IMR-90 (cell line): ENCODE results near the gene MUCL3. TPM values are rescaled to one million over a fixed set of nuclear protein-coding genes. Genes with fewer than 3 reads are reported as not detected.

Experiments used
- ATAC-seq: fragments of 200-7000 bp; cut with Tn5 transposase; 2 replicates; pipeline ENCODE4 v1.9.1; 2020; ENCODE audit warnings: low read depth, mild to moderate bottlenecking, moderate library complexity
- BruUV-seq: library from RNA; stranded (reverse); fragments of 400-500 nt; replicated peaks from 2 replicates; lab custom pipeline; 2021; lab: Mats Ljungman, UMichigan
- CTCF ChIA-PET: fragments of 300-600 bp; formaldehyde crosslinking; extraction: SDS; loops from one replicate; lab custom pipeline; 2021; ENCODE audit warnings: antibody characterized with exemption; lab: Yijun Ruan, JAX
- POLR2A ChIA-PET: fragments of 300-600 bp; sonication (Branson Sonifier 250); formaldehyde crosslinking; loops from one replicate; lab custom pipeline; 2022; ENCODE audit warnings: antibody characterized with exemption; ENCODE audit not compliant: unreplicated experiment; lab: Charles Lee
- DNase-seq: peaks from one replicate; pipeline ENCODE4 v3.0.0; 2013
- H2AFZ ChIP-seq: replicated peaks from 2 replicates; pipeline ENCODE3; 2013; ENCODE audit warnings: low read length, mild to moderate bottlenecking; ENCODE audit not compliant: poor library complexity
- H2AK5ac ChIP-seq: 2 replicates; pipeline ENCODE4 v1.6.1; 2013; ENCODE audit warnings: low read depth, low read length, inconsistent platforms
- H2AK9ac ChIP-seq: replicated peaks from 2 replicates; pipeline ENCODE3; 2013; ENCODE audit warnings: mild to moderate bottlenecking, low read depth, low read length, moderate library complexity; ENCODE audit not compliant: poor library complexity
- H2BK120ac ChIP-seq: 2 replicates; pipeline ENCODE4 v1.6.1; 2013; ENCODE audit warnings: low read depth, low read length, inconsistent platforms
- H2BK15ac ChIP-seq: 3 replicates; pipeline ENCODE4 v1.6.1; 2013; ENCODE audit warnings: low read depth, low read length, inconsistent platforms
- H2BK20ac ChIP-seq: 2 replicates; pipeline ENCODE4 v1.6.1; 2013; ENCODE audit warnings: low read depth, mild to moderate bottlenecking, inconsistent platforms, low read length, moderate library complexity
- H2BK5ac ChIP-seq: 2 replicates; pipeline ENCODE4 v1.6.1; 2013; ENCODE audit warnings: mild to moderate bottlenecking, low read depth, low read length, inconsistent platforms; ENCODE audit not compliant: poor library complexity, severe bottlenecking
- H3K14ac ChIP-seq: replicated peaks from 2 replicates; pipeline ENCODE4 v1.6.1; 2013; ENCODE audit warnings: low read depth, low read length, inconsistent platforms
- H3K18ac ChIP-seq: 2 replicates; pipeline ENCODE4 v1.6.1; 2013; ENCODE audit warnings: low read depth, low read length, control low read depth
- H3K23ac ChIP-seq: 2 replicates; pipeline ENCODE4 v1.6.1; 2013; ENCODE audit warnings: low read depth, low read length, inconsistent platforms
- H3K27ac ChIP-seq: 2 replicates; pipeline ENCODE4 v1.5.1; 2013; ENCODE audit warnings: mild to moderate bottlenecking, control low read depth, low read length; ENCODE audit not compliant: insufficient read depth
- H3K27me3 ChIP-seq: 2 replicates; pipeline ENCODE4 v1.6.1; 2013; ENCODE audit warnings: low read length; ENCODE audit not compliant: control insufficient read depth, insufficient read depth
- H3K36me3 ChIP-seq: 2 replicates; pipeline ENCODE4 v1.6.1; 2013; ENCODE audit warnings: low read length, mixed read lengths; ENCODE audit not compliant: control insufficient read depth, insufficient read depth
- H3K4ac ChIP-seq: 2 replicates; pipeline ENCODE4 v1.6.1; 2013; ENCODE audit warnings: low read depth, low read length, inconsistent platforms
- H3K4me1 ChIP-seq: 2 replicates; pipeline ENCODE4 v1.6.1; 2013; ENCODE audit warnings: low read length, mixed read lengths; ENCODE audit not compliant: control insufficient read depth, insufficient read depth
- H3K4me2 ChIP-seq: 2 replicates; pipeline ENCODE4 v1.6.1; 2013; ENCODE audit warnings: low read depth, mild to moderate bottlenecking, control low read depth, low read length, moderate library complexity
- H3K4me3 ChIP-seq: 2 replicates; pipeline ENCODE4 v1.5.1; 2013; ENCODE audit warnings: low read depth, mild to moderate bottlenecking, control low read depth, low read length, moderate library complexity; ENCODE audit not compliant: insufficient read depth
- H3K56ac ChIP-seq: 2 replicates; pipeline ENCODE4 v1.6.1; 2013; ENCODE audit warnings: low read length, inconsistent platforms; ENCODE audit not compliant: insufficient read depth; ENCODE audit errors: extremely low read depth
- H3K79me1 ChIP-seq, 2 experiments: 2 replicates each; pipeline ENCODE4 v1.6.1; 2013; ENCODE audit warnings: low read length in 2 of 2, inconsistent platforms in 1 of 2, low read depth in 1 of 2
- H3K9ac ChIP-seq: 2 replicates; pipeline ENCODE4 v1.6.1; 2013; ENCODE audit warnings: low read depth, low read length, control low read depth
- H3K9me1 ChIP-seq: 2 replicates; pipeline ENCODE4 v1.6.1; 2013; ENCODE audit warnings: low read length, inconsistent platforms; ENCODE audit not compliant: insufficient read depth
- H3K9me3 ChIP-seq: 2 replicates; pipeline ENCODE4 v1.6.1; 2013; ENCODE audit warnings: low read length; ENCODE audit not compliant: control insufficient read depth, insufficient read depth
- H4K20me1 ChIP-seq: 2 replicates; pipeline ENCODE4 v1.6.1; 2013; ENCODE audit warnings: low read length, inconsistent platforms; ENCODE audit not compliant: insufficient read depth
- H4K5ac ChIP-seq: 2 replicates; pipeline ENCODE4 v1.6.1; 2013; ENCODE audit warnings: mild to moderate bottlenecking, low read depth, low read length, control low read depth
- H4K8ac ChIP-seq, 2 experiments: 2 replicates each; pipeline ENCODE4 v1.6.1; 2013; ENCODE audit warnings: low read depth in 2 of 2, low read length in 2 of 2, control low read depth in 1 of 2, inconsistent platforms in 1 of 2
- H4K91ac ChIP-seq: 2 replicates; pipeline ENCODE4 v1.6.1; 2013; ENCODE audit warnings: low read depth, low read length, inconsistent platforms; ENCODE audit not compliant: insufficient read depth
- CTCF ChIP-seq: conservative IDR thresholded peaks from 2 replicates; pipeline ENCODE4 v1.5.1; 2012; ENCODE audit warnings: mild to moderate bottlenecking, low read depth, low read length, improper control_type of control experiment
- MAFK ChIP-seq: IDR thresholded peaks from 2 replicates; pipeline ENCODE4 v1.6.1; 2012; ENCODE audit warnings: low read depth, low read length, improper control_type of control experiment
- WGBS, 2 experiments: methylation state at CpG; one replicate each; pipeline versions ENCODE4 v1.1.5 to v1.1.7; 2013; ENCODE audit warnings: missing lambda C conversion rate in 2 of 2; ENCODE audit not compliant: insufficient read length in 1 of 2; ENCODE audit errors: extremely low coverage in 2 of 2; 5-methylcytosine and 5-hydroxymethylcytosine counted together
- dilution Hi-C: fragments of 300-500 bp; cut with HindIII; formaldehyde crosslinking; loops from one replicate; pipeline ENCODE4 v1.14.3; 2018; ENCODE audit warnings: low sequenced_read_pairs; ENCODE audit not compliant: unreplicated experiment
- in situ Hi-C: fragments of 300-500 bp; cut with MboI; formaldehyde crosslinking; loops from 3 replicates; pipeline ENCODE4 v1.14.3; 2019; ENCODE audit warnings: low sequenced_read_pairs, inconsistent platforms, mixed read lengths
- intact Hi-C: fragments of 100-400 bp; cut with micrococcal nuclease; formaldehyde crosslinking; loops from 2 replicates; pipeline ENCODE4 v1.10.0; 2022
- polyA plus RNA-seq, 3 experiments: library from polyadenylated mRNA; depleted of rRNA; stranded (reverse); fragments of >200 nt; gene quantifications; 2 replicates each; pipeline ENCODE4 v1.2.3, GENCODE V29; 2012; ENCODE audit warnings: low replicate concordance in 1 of 3
- total RNA-seq: library from RNA; depleted of rRNA; stranded (reverse); fragments of >200 nt; gene quantifications from 2 replicates; pipeline ENCODE4 v1.2.3, GENCODE V29; 2012

The MUCL3 gene
- total and polyA plus RNA-seq, 2 of the 4 experiments (the other 2 are of a cell fraction) = not detected

- dilution Hi-C loops = no loop called here
These were observed 51.1 kb downstream of the MUCL3 start for GRCh38 chr6:30991891-30992290.

More at GRCh38 chr6:30991891-30992290, 51.1 kb downstream of the MUCL3 start:
- no peak overlapping the region for H3K14ac ChIP-seq
- in situ Hi-C loops = no loop called here
- no peaks in the 10 kb centered on the region; the same call in 1 of the 2 replicates for H4K20me1 ChIP-seq
- ChIA-PET POLR2A (no interaction called here), CTCF (interaction anchor here (0.6 kb wide), 1 partner anchor 10 kb away, joined by 3 read pairs; no protein-coding TSS in a partner anchor)
- peaks cover 12% of the 10 kb centered on the region for H3K27me3 ChIP-seq
- H3K79me1 ChIP-seq = no peaks in the 10 kb centered on the region
- WGBS, 2 experiments = 88% methylated on average over 1 of the region's 2 CpGs; no CpG with 5 or more reads in 1 of the 2 experiments
- no peaks in the 10 kb centered on the region for H3K9me1 ChIP-seq
- no peak overlapping the region for H4K8ac ChIP-seq
- no peak overlapping the region for H4K91ac ChIP-seq
- intact Hi-C loops = no loop called here
- H2AFZ ChIP-seq = no peak overlapping the region
- no peak overlapping the region for H2BK15ac ChIP-seq
- H2BK120ac ChIP-seq = no peak overlapping the region
- H3K9me3 ChIP-seq = no peaks in the 10 kb centered on the region
- TF ChIP-seq CTCF (no peak), MAFK (no peak)
- H3K4ac ChIP-seq = no peak overlapping the region
- no peak overlapping the region for H2BK20ac ChIP-seq
- H2AK9ac ChIP-seq = no peak overlapping the region
- H3K4me3 ChIP-seq = no peak overlapping the region
- no peak for ATAC-seq
- no peak overlapping the region for H2BK5ac ChIP-seq
- no peak overlapping the region for H3K27ac ChIP-seq
- no peak overlapping the region for H4K5ac ChIP-seq
- DNase-seq = no peak
- no peak overlapping the region for H2AK5ac ChIP-seq
- no peaks in the 10 kb centered on the region for H3K4me1 ChIP-seq
- H3K23ac ChIP-seq = no peak overlapping the region
- no TSS peak for BruUV-seq
- H3K36me3 ChIP-seq = no peaks in the 10 kb centered on the region
- H3K4me2 ChIP-seq = no peak overlapping the region
- H3K18ac ChIP-seq = no peak overlapping the region
- no peak overlapping the region for H3K56ac ChIP-seq
- no peak overlapping the region for H3K9ac ChIP-seq
